ENCODE measurements around the gene ABCB4. TPM values are rescaled to one million over a fixed set of nuclear protein-coding genes. Genes with fewer than 3 reads are reported as not detected.

ABCB4 gene
- total and polyA plus RNA-seq, 2 experiments from 2014 or later = 1.2 to 1.5 TPM

- Histone ChIP-seq H3K4me2 (no peak overlapping the region), H4K20me1 (replicated peaks; ENCODE audit: insufficient read depth) (no peaks in the 10 kb centered on the region), H3K27ac (ENCODE audit: low read depth) (no peak overlapping the region), H3F3A (replicated peaks; ENCODE audit: low read depth) (no peaks in the 10 kb centered on the region), H3K4me1 (ENCODE audit: insufficient read depth) (no peaks in the 10 kb centered on the region), H3K9me2 (ENCODE audit: insufficient read depth) (no peaks in the 10 kb centered on the region), H3K36me3 (ENCODE audit: insufficient read depth) (no peaks in the 10 kb centered on the region), H2AFZ (no peak overlapping the region), H3K27me3 (ENCODE audit: insufficient read depth) (no peaks in the 10 kb centered on the region), H3K79me2 (replicated peaks; ENCODE audit: insufficient read depth) (no peaks in the 10 kb centered on the region), H3K4me3 (no peak overlapping the region)
- H3K36me3 Mint-ChIP-seq (ENCODE audit: low read depth) = no peaks in the 10 kb centered on the region
- no peaks in the 10 kb centered on the region for H3K4me1 Mint-ChIP-seq
- DNase-seq (ENCODE audit: low spot score) (no peak), ATAC-seq (no peak)
- H3K27me3 Mint-ChIP-seq (ENCODE audit: insufficient read depth, low read depth, poor library complexity) = peaks cover 2% of the 10 kb centered on the region
- H3K27ac Mint-ChIP-seq = no peak overlapping the region
- H3K9me3 Mint-ChIP-seq = no peaks in the 10 kb centered on the region
- TF ChIP-seq ZNF114 (CRISPR knock-in tag; IDR thresholded peaks at IDR 0.05) (no peak), CREB1 (CRISPR knock-in tag; IDR thresholded peaks at IDR 0.05; ENCODE audit: low read depth) (no peak), JUNB (IDR thresholded peaks at IDR 0.05; ENCODE audit: unreplicated experiment) (no peak), REST (IDR thresholded peaks at IDR 0.05; ENCODE audit: unreplicated experiment) (no peak), ZNF331 (CRISPR knock-in tag; IDR thresholded peaks at IDR 0.05; ENCODE audit: low read depth) (no peak), STAT1 (IDR thresholded peaks at IDR 0.05; ENCODE audit: unreplicated experiment) (no peak), CTCF (conservative IDR thresholded peaks at IDR 0.05; ENCODE audit: low read depth in 2 of 2) (no peak), NANOG (IDR thresholded peaks at IDR 0.05; ENCODE audit: borderline replicate concordance) (no peak)
- TF ChIP-seq, protein P1, sequence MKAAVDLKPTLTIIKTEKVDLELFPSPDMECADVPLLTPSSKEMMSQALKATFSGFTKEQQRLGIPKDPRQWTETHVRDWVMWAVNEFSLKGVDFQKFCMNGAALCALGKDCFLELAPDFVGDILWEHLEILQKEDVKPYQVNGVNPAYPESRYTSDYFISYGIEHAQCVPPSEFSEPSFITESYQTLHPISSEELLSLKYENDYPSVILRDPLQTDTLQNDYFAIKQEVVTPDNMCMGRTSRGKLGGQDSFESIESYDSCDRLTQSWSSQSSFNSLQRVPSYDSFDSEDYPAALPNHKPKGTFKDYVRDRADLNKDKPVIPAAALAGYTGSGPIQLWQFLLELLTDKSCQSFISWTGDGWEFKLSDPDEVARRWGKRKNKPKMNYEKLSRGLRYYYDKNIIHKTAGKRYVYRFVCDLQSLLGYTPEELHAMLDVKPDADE (IDR thresholded peaks at IDR 0.05) = no peak
- H3K4me3 Mint-ChIP-seq = no peak overlapping the region
Measured at GRCh38 chr7:87424075-87424474, 51.4 kb downstream of the ABCB4 start.

DNA sequence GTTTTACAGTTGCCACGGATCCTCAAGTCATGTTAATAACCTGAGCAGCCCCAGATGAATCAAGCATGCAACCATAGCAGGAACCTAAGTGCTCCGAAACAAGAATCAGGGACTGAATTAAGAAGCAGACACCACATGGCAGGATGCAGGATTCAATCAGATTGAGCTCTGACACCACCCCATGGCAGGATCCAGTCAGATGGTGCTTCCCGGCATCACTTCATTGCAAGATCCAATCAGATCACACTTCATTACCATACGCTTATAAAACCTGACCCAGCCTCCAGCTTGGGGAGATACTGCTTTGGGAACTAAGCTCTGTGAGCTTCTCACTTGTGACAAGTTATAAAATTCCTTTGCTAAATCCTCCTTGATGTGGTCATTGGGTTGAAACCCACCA lies 55.3 kb downstream of the ABCB4 start:
- H3K4me2 ChIP-seq = no peak overlapping the region
- H3K36me3 Mint-ChIP-seq (ENCODE audit: low read depth) = no peaks in the 10 kb centered on the region
- no peak overlapping the region for H3K27ac ChIP-seq (ENCODE audit: low read depth)
- no peaks in the 10 kb centered on the region for H3K4me1 ChIP-seq (ENCODE audit: insufficient read depth)
- no peak overlapping the region for H3K27ac Mint-ChIP-seq
- no peaks in the 10 kb centered on the region for H3K9me3 Mint-ChIP-seq
- H3K4me1 Mint-ChIP-seq = no peaks in the 10 kb centered on the region
- TF ChIP-seq JUNB (IDR thresholded peaks at IDR 0.05; ENCODE audit: unreplicated experiment) = no peak
- H3K9me2 ChIP-seq (ENCODE audit: insufficient read depth) = no peaks in the 10 kb centered on the region
- H3K36me3 ChIP-seq (ENCODE audit: insufficient read depth) = no peaks in the 10 kb centered on the region
- H2AFZ ChIP-seq = no peak overlapping the region
- no peak for ATAC-seq
- no peaks in the 10 kb centered on the region for H4K20me1 ChIP-seq (replicated peaks; ENCODE audit: insufficient read depth)
- H3K4me3 Mint-ChIP-seq = no peak overlapping the region
- H3K27me3 Mint-ChIP-seq (ENCODE audit: insufficient read depth, low read depth, poor library complexity) = peaks cover 2% of the 10 kb centered on the region
- no peaks in the 10 kb centered on the region for H3K79me2 ChIP-seq (replicated peaks; ENCODE audit: insufficient read depth)
- peak; percentile 21 for DNase-seq (ENCODE audit: low spot score)
- no peak overlapping the region for H3K4me3 ChIP-seq
- H3F3A ChIP-seq (replicated peaks; ENCODE audit: low read depth) = no peaks in the 10 kb centered on the region
- no peaks in the 10 kb centered on the region for H3K27me3 ChIP-seq (ENCODE audit: insufficient read depth)

Measured in GM23338 (cell line).